Stimulated activated effector memory CD8-positive, alpha-beta T cell treated with anti-CD3 and anti-CD28 coated beads, Interleukin-12 subunit alpha, Interleukin-12 subunit beta, amount 100 ng/mL, for 72 hours (primary cell): ENCODE measurements around the gene ARHGAP45.

Source experiments
- ATAC-seq: fragments of 150-1000 bp; cut with Tn5 transposase; 2 replicates; pipeline ENCODE4 v1.10.0; 2021
- DNase-seq, 2 donors: peaks; one replicate each; pipeline ENCODE4 v3.0.0; 2021 to 2022; ENCODE audit warnings: low spot score in 2 of 2
- H3K27ac Mint-ChIP-seq: one replicate; pipeline ENCODE4 v1.8.0; 2022; ENCODE audit warnings: mild to moderate bottlenecking, mixed read lengths
- H3K36me3 Mint-ChIP-seq: one replicate; pipeline ENCODE4 v1.8.0; 2022; ENCODE audit warnings: mild to moderate bottlenecking, mixed read lengths
- H3K4me1 Mint-ChIP-seq: one replicate; pipeline ENCODE4 v1.8.0; 2022; ENCODE audit warnings: mixed read lengths
- H3K4me3 Mint-ChIP-seq: one replicate; pipeline ENCODE4 v1.8.0; 2022; ENCODE audit warnings: mild to moderate bottlenecking, mixed read lengths
- H3K9me3 Mint-ChIP-seq: one replicate; pipeline ENCODE4 v1.8.0; 2022; ENCODE audit warnings: mixed read lengths

The ARHGAP45 gene

DNA sequence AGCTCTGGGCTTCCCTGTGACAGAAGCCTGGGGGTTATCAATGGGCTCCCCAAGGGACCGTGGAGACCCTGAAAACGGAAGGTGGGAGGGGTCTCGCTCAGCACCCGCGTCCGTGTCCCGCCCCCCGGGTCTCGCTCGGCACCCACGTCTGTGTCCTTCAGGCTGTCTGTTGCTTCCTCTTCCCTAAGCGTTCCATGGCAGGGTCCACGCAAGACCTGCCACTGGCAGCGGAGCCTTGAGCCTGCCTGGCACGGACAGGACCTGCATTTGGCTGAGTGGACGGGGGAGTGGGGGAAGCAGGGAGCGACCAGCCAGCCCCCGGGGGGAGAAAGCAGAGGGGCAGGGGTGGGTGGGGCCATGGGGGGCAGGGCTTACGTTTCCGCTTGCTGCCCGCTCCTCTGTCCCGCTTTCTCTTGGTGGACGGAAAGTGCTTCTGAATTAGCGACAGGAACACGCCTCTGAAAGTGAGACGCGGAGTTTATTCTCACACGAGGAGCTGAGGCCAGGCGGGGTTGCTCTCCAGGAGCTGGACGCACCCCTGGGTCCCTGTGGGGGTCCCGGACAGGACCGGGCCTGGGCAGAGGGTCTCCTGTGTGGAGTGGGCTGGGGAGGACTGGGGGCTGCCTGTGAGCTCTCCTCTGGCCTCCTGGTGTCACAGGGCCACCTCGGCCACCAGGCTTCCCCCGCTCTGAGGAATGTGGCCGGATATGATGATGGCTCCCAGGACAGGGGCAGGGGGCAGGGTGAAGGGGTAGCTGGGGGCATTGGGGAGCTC lies 48.9 kb downstream of the ARHGAP45 start:
- Mint-ChIP-seq H3K4me1 (no peaks in the 10 kb centered on the region), H3K4me3 (no peak overlapping the region), H3K36me3 (peaks cover 97% of the 10 kb centered on the region), H3K27ac (no peak overlapping the region), H3K9me3 (no peaks in the 10 kb centered on the region)
- DNase-seq (no peak), ATAC-seq (no peak)

DNA sequence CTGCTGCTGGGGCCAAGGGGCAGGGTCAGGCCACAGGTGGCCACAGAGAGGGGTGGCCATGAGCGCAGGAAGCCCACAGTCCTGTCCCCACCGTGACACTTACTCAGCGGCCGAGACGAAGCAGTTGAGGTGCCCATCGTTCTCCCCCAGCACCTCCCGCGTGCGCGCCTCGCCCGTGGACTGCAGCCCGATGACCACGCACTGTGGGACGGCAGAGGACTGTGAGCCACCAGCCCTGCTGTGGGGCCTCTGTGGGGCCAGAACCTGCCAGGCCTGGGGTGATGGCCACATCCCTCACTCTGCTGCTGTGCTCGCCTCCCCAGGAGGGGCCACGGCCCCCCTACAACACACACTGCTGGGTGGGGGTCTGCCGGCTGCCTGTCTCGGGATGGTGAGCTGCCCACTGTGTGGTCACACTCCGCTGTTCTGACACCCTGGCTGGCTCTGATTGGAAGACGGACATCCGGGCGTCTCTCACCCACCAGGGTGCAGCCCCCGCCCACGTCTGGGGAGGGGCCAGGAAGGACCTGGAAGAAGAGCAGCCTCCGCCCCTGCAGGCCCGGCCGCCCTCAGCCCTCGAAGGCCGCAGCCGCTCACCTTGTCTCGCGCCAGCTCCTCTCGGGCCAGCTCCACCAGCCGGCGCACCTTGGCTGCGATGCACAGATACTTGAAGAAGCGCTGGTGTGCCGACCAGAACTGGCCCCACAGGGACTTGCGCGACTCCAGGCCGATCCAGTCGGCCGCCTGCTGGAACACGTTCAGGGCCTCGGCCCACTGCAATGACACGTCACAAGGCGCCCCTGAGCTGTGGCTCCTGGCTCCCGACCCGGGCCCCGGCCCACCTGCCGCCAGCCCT lies 50.0 kb downstream of the ARHGAP45 start:
- H3K9me3 Mint-ChIP-seq = no peaks in the 10 kb centered on the region
- ATAC-seq = no peak
- peaks cover 97% of the 10 kb centered on the region for H3K36me3 Mint-ChIP-seq

DNA sequence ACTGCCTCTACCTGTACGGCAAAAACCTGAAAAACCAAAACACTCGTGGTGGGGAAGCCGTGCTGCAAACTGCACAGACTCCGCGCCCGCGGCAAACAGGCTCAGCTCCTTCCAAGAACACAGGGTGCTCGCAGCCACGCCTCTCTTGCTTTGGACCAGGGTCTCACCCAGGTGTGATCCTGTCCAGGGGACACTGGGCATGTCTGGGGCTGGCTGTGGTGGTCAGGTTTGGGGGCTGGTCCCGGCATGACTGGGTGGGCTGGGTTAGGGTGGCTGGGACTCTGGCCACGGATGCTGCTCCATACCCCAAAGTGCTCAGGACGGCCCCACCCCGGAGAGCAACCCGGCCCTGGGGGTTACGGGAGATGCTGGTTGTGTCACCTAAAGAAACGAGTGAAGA lies 50.7 kb downstream of the ARHGAP45 start:
- no peak overlapping the region for H3K4me3 Mint-ChIP-seq
- ATAC-seq = no peak
- peaks cover 5% of the 10 kb centered on the region for H3K4me1 Mint-ChIP-seq
- DNase-seq = no peak
- peak overlapping the region; percentile 65 for H3K27ac Mint-ChIP-seq
- peaks cover 99% of the 10 kb centered on the region for H3K36me3 Mint-ChIP-seq
- H3K9me3 Mint-ChIP-seq = no peaks in the 10 kb centered on the region

More for the DNA sequence above, 50.0 kb downstream of the ARHGAP45 start:
- Mint-ChIP-seq H3K27ac (no peak overlapping the region), H3K4me3 (no peak overlapping the region), H3K4me1 (peaks cover 5% of the 10 kb centered on the region)
- DNase-seq = no peak

DNA sequence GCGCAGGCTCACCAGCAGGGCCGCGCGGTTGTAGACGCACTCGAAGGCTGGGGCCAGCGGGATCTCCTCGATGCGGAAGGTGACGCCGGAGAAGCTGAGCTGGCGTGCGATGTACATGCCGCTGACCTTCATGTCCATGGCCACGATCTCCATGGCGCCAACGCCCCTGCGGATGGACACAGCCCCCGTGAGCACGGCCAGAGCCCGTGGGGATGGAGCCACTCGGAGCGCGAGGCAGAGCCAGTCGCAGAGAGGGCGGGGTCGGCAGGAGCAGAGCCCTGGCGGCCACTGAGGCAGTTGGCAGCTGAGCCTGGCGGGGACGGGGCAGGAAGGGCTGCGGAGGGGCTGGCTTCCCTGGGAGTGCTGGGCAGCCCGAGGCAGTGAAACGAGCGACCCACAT lies 52.0 kb downstream of the ARHGAP45 start:
- no peak overlapping the region for H3K27ac Mint-ChIP-seq
- H3K4me3 Mint-ChIP-seq = no peak overlapping the region
- no peak for DNase-seq
- no peaks in the 10 kb centered on the region for H3K9me3 Mint-ChIP-seq
- peaks cover 5% of the 10 kb centered on the region for H3K4me1 Mint-ChIP-seq
- no peak for ATAC-seq
- peaks cover 99% of the 10 kb centered on the region for H3K36me3 Mint-ChIP-seq

DNA sequence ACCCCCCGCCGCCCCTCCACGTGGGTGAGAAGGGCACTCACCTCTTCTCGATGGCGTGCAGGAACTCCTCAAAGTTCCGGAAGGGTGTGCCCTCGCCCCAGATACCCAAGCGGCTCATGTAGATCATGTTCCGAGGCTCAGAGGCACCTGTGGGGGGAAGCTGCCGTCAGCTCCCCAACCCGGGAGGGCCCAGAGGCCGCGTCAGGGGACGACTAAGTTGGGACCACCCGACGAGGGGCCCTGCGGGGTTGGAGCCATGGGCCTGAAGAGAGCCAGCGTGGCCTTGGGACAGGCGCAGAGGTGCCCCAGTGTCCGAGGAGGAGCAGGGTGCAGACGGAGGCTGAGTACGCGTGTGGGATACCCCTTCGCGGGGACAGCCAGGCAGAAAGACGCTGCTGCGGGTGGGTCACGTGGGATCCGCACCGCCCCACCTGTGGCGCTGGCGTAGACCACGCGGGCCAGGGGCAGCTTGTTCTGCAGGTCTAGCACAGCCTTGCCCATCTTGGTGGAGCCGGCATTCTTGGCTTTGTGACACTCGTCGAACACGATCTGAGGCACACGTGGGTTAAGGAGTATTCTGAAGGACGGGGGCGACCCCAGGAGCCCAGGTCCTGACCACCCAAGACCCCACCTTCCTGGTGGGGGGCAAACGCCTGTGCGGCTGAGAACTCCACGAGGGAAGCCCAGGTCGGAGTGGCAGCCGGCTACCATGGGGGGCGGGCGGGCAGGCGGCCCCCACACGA lies 52.7 kb downstream of the ARHGAP45 start:
- H3K9me3 Mint-ChIP-seq = no peaks in the 10 kb centered on the region
- no peak for ATAC-seq
- peaks cover 99% of the 10 kb centered on the region for H3K36me3 Mint-ChIP-seq
- DNase-seq = no peak
- H3K4me1 Mint-ChIP-seq = peaks cover 5% of the 10 kb centered on the region
- H3K4me3 Mint-ChIP-seq = no peak overlapping the region
- no peak overlapping the region for H3K27ac Mint-ChIP-seq

DNA sequence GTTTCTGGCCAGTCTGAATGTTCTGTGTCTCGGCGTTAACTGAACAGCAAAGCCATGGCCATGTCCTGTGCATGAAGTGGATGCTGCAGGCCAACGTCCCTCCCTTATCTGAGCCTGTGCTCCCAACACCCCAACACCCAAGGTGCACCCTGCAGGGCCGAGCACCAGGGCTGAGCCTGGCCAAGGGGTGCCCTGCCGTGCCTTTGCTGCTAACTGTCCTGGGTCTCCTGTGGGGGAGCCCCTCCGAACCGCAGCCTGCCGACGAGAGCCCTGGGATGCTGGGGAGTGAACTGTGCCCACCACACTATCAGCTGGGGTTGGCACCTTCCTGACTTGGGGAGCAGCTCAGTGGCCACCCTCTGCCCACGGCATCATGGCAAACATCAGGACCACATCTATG lies 54.4 kb downstream of the ARHGAP45 start:
- H3K4me1 Mint-ChIP-seq = peaks cover 5% of the 10 kb centered on the region
- no peak overlapping the region for H3K4me3 Mint-ChIP-seq
- DNase-seq = no peak
- H3K36me3 Mint-ChIP-seq = peaks cover 99% of the 10 kb centered on the region
- no peak overlapping the region for H3K27ac Mint-ChIP-seq
- H3K9me3 Mint-ChIP-seq = no peaks in the 10 kb centered on the region
- no peak for ATAC-seq

DNA sequence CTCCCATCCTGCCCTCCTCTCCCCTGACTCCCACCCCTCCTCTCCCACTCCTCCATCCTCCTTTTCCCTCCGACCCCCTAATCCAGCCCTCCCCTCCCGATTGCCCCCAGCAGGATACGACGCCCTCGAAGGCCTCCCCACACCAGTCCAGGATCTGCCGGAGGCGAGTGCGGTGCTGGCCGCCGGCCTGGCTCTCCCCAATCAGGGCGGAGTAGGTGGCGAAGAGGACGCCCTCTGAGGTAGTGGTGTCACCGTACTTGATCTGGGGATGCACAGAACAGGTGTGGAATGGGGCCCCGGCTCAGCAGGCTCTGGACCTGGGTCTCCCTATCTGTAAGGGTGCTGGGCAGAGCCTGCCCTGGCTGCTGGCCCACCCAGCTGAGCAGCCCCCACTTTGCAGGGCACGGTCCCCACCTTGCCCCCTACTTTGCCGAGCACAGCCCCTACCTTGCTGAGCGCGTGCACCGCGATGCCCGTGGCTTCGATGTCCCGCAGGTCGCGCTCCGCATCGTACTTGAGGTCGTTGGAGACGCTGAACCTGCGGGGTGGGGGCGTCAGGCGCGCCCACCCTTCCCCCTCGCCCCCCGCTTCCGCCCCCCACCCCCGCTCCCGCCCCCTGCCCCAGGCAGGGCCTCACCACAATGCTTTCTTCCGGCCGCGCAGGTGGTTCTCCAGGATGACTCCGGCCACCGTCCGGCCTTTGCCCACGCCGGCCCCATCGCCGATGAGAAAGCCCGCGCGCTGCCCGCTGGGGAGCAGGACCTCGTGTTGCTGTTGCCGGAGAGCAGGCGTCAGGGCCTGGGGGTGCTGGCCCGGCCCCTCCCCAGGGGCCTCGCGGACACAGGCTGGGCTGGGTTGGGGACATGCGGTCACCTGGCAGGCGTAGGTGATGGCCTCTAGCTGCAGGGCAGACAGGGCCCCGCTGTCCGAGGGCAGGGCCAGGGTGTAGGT lies 55.3 kb downstream of the ARHGAP45 start:
- no peak overlapping the region for H3K27ac Mint-ChIP-seq

DNA sequence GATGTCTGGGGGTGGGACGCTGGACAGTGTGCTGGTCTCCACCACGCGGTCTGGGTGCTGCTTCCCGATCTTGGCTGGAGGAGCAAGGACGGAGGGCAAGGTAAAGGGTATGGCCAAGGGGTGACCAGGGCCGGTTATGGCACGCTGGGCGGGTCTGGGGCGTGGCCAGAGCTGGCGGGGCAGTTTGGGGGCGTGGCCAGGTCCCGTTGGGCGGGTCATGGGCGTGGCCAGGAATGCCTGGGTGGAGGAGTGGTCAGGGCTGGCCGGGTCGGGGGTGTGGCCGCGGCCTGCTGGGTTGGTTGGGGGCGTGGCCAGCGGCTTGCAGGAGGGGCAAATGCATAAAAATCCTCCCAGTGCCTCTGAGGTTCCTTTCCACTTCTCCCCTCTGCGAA lies 56.0 kb downstream of the ARHGAP45 start:
- H3K4me1 Mint-ChIP-seq = peaks cover 20% of the 10 kb centered on the region
- H3K4me3 Mint-ChIP-seq = no peak overlapping the region

More for the DNA sequence above, 55.3 kb downstream of the ARHGAP45 start:
- DNase-seq = no peak
- no peak for ATAC-seq
- H3K9me3 Mint-ChIP-seq = no peaks in the 10 kb centered on the region
- H3K4me3 Mint-ChIP-seq = no peak overlapping the region
- peaks cover 14% of the 10 kb centered on the region for H3K4me1 Mint-ChIP-seq
- H3K36me3 Mint-ChIP-seq = peaks cover 99% of the 10 kb centered on the region

DNA sequence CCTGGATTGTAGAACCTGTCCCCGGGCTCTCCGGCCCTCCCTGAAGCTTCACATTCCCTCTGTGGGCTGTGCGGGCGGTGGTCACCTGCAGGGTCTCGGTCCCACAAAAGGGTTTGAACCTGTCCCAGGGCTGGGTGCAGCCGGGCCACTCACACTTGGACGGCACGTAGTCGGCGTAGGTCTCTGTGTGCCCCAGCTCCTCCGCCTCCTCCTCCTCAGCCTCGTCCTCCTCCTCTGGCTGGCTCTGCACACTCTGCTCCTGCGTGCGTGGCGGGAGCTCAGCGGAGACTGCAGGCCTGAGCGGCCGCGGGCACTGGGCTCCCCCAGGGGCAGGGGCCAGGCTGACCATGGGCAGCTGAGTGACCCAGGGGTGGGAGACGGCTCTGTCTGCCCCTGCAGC lies 56.4 kb downstream of the ARHGAP45 start:
- Mint-ChIP-seq H3K9me3 (no peaks in the 10 kb centered on the region), H3K4me1 (peaks cover 20% of the 10 kb centered on the region), H3K36me3 (peaks cover 99% of the 10 kb centered on the region), H3K27ac (peak overlapping the region; percentile 14), H3K4me3 (no peak overlapping the region)
- ATAC-seq = no peak
- DNase-seq = no peak

More for the DNA sequence above, 56.0 kb downstream of the ARHGAP45 start:
- Mint-ChIP-seq H3K36me3 (peaks cover 99% of the 10 kb centered on the region), H3K27ac (peak overlapping the region; percentile 14), H3K9me3 (no peaks in the 10 kb centered on the region)
- ATAC-seq (peak; percentile 71), DNase-seq (peak; percentile 61 to 89)

DNA sequence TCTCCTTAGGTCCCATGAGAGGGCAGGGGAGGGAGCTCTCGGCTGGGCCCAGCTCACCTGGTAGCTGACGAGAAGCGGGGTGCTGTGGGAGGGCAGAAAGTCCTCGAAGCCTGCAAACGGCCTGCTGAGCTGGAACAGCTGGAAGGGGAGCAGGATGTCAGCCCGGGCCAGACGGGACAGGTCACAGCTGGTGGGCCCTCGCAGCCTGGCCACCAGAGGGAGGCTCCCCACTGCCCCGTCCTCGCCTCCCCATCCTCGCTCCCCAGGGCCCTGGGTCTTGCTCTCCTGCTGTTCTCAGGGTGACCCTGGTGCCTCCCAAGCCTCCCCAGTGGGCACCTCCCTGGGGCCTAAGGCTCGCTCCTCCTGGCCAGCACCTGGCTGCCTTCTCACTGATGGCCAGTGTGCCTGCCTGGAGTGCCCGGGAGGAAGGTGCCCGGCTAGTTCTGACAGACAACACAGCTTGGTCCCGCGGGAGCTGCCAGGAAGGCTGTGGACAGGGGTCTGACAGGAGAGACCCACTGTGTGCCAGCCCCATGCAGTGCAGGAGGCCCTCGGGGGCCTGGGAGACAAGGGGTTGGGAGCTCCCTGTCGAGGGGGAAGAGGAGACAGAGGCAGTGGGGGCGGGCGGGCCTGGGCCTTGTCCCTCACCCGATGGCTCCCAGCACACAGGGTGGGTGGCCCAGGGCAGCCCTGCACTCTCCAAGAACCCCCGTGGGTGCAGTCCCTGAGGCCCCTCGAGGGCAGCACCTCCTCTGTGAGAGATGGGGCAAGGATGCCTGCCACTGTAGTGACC lies 57.1 kb downstream of the ARHGAP45 start:
- H3K36me3 Mint-ChIP-seq = peaks cover 99% of the 10 kb centered on the region
- ATAC-seq (no peak), DNase-seq (no peak)
- no peaks in the 10 kb centered on the region for H3K9me3 Mint-ChIP-seq
- H3K27ac Mint-ChIP-seq = no peak overlapping the region
- no peak overlapping the region for H3K4me3 Mint-ChIP-seq
- H3K4me1 Mint-ChIP-seq = peaks cover 23% of the 10 kb centered on the region

DNA sequence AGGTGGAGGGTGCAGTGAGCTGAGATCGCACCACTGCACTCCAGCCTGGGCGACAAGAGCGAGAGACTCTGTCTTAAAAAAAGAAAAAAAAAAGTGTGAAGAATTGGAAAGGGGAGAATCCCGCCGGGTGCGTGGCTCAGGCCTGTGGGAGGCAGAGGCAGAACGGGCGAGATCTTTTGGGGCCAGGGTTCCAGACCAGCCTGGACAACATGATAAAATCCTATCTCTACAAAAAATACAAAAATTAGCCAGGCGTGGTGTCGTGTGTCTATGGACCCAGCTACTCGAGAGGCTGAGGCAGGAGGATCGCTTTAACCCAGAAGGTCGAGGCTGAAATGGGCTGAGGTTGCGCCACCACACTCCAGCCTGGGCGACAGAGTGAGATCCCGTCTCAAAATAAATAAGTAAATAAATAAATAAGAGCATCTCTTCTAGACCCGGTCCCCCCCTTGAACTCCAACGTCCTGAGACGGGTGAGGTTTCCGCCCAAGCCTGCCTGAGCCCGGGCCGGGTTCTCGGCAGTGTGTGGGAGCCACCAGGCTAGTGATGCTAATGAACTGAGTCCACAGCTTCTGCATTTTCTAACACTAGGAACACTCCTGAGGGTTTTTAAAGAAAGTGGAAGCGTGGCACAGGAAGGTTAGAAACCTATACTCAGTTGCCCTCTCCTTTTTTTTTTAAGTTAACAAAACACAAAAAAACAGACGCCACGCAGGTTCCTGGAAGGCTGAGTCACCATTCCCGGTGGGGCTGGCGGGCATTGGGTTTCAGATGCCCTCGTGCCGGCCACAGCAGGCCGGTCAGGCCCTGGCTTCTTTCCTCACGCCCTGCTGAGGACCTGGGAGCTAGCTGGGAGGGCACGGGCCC lies 58.9 kb downstream of the ARHGAP45 start:
- no peaks in the 10 kb centered on the region for H3K9me3 Mint-ChIP-seq
- H3K36me3 Mint-ChIP-seq = peaks cover 100% of the 10 kb centered on the region
- DNase-seq (no peak), ATAC-seq (no peak)
- peak overlapping the region; percentile 61 for H3K27ac Mint-ChIP-seq
- H3K4me3 Mint-ChIP-seq = no peak overlapping the region
- H3K4me1 Mint-ChIP-seq = peaks cover 41% of the 10 kb centered on the region

DNA sequence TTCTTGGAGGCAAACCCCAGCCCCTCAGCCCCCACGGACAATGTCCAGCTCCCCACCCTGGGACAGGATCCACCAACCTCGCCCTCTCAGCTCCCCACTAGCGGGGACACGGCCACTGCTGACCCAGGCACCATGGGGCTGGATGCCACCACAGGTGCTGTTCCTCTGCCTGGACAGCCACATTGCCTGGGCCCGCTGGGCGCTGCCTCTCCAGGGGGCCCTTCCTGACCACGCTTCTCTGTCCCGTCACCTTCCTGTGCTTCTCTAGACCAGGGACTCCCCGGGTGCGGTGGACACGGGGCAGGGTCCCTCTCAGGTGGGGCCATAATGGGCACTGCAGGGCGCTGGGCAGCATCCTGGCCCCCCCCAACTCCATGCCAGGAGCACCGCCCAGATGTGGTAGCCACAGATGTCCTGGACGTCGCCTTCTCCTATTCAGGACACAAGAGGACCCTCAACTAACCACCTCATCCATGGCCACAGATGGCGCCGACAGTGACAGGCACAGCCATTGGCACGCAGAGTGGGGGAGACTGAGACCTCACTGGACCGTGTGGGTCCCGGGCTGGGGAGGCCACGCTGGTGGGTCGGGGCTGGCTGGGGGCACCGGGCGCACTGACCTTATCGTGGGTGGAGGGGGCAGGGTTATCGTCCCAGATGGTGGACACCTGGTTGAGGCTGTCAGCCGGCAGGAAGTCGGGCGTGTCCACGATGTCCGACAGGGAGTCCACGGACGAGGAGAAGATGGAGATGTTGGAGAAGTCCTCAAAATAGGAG lies 60.2 kb downstream of the ARHGAP45 start:
- no peaks in the 10 kb centered on the region for H3K9me3 Mint-ChIP-seq
- H3K4me3 Mint-ChIP-seq = peak overlapping the region; percentile 13
- ATAC-seq = no peak
- DNase-seq = no peak
- H3K36me3 Mint-ChIP-seq = peaks cover 93% of the 10 kb centered on the region
- H3K27ac Mint-ChIP-seq = peak overlapping the region; percentile 84
- H3K4me1 Mint-ChIP-seq = peaks cover 38% of the 10 kb centered on the region
